Activated CD8-positive, alpha-beta T cell treated with anti-CD3 and anti-CD28 coated beads for 36 hours (primary cell): ENCODE data around the gene FBXO34. TPM values are rescaled to one million over a fixed set of nuclear protein-coding genes. Genes with fewer than 3 reads are reported as not detected.

ENCODE experiments used
- ATAC-seq: fragments of 200-7000 bp; cut with Tn5 transposase; one replicate; pipeline ENCODE4 v1.10.0; 2021; ENCODE audit warnings: mild to moderate bottlenecking, moderate library complexity
- CTCF ChIA-PET: fragments of 350-600 bp; sonication (Branson Sonifier 250); formaldehyde crosslinking; loops from one replicate; lab custom pipeline; 2021; ENCODE audit warnings: antibody characterized with exemption; lab: Charles Lee
- POLR2A ChIA-PET: fragments of 350-600 bp; sonication (Branson Sonifier 250); formaldehyde crosslinking; loops from one replicate; lab custom pipeline; 2021; ENCODE audit warnings: antibody characterized with exemption; lab: Charles Lee
- DNase-seq: peaks from one replicate; pipeline ENCODE4 v3.0.0-alpha.2; 2020
- H3K27ac Mint-ChIP-seq: one replicate; pipeline ENCODE4 v1.8.0; 2021; ENCODE audit warnings: mild to moderate bottlenecking, mixed read lengths
- H3K27me3 Mint-ChIP-seq: one replicate; pipeline ENCODE4 v1.8.0; 2021; ENCODE audit warnings: mixed read lengths
- H3K36me3 Mint-ChIP-seq: one replicate; pipeline ENCODE4 v1.8.0; 2021; ENCODE audit warnings: low read depth, mixed read lengths
- H3K4me1 Mint-ChIP-seq: one replicate; pipeline ENCODE4 v1.8.0; 2021; ENCODE audit warnings: low read depth, mixed read lengths
- H3K4me3 Mint-ChIP-seq: one replicate; pipeline ENCODE4 v1.8.0; 2021; ENCODE audit warnings: mild to moderate bottlenecking, moderate library complexity, mixed read lengths
- H3K9me3 Mint-ChIP-seq: one replicate; pipeline ENCODE4 v1.8.0; 2021; ENCODE audit warnings: mixed read lengths
- intact Hi-C: fragments of 100-400 bp; cut with micrococcal nuclease; formaldehyde crosslinking; loops from one replicate; pipeline ENCODE4 v1.10.0; 2022
- total RNA-seq, 2 experiments: library from RNA; stranded (reverse); gene quantifications; one replicate each; pipeline ENCODE4 v1.2.3, GENCODE V29; 2021
- TF ChIP-seq, protein P1 (sequence below): fragments of 200-600 bp; IDR thresholded peaks from one replicate; pipeline ENCODE4 v1.8.0; 2022; ENCODE audit warnings: antibody characterized with exemption, mild to moderate bottlenecking

Gene FBXO34
- total RNA-seq, 2 experiments from 2014 or later, result 17.7 to 20.0 TPM

DNA sequence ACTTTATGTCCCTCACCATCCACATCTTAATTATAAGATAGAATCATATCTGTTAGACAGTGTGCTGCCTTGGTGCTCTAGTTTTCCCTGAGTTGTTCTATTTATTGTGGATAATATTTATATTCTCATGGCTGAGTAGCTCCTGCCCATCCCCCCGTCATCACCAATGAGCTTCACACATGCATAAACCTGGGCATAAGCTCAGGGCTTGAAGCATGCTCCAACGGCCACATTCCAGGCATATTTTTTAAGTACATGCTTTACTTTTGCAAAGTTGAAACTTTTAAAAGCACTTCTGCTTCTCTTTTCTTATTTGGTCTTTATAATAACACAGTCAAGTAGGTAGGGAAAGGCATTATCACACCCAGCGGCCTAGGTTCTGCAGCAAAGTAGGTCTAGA lies 3.4 kb upstream of the FBXO34 start:
- no peak overlapping the region for H3K4me3 Mint-ChIP-seq
- POLR2A ChIA-PET, result no interaction called here
- no peaks in the 10 kb centered on the region for H3K27me3 Mint-ChIP-seq
- no peak for DNase-seq
- intact Hi-C loops, result no loop called here
- TF ChIP-seq, protein P1, sequence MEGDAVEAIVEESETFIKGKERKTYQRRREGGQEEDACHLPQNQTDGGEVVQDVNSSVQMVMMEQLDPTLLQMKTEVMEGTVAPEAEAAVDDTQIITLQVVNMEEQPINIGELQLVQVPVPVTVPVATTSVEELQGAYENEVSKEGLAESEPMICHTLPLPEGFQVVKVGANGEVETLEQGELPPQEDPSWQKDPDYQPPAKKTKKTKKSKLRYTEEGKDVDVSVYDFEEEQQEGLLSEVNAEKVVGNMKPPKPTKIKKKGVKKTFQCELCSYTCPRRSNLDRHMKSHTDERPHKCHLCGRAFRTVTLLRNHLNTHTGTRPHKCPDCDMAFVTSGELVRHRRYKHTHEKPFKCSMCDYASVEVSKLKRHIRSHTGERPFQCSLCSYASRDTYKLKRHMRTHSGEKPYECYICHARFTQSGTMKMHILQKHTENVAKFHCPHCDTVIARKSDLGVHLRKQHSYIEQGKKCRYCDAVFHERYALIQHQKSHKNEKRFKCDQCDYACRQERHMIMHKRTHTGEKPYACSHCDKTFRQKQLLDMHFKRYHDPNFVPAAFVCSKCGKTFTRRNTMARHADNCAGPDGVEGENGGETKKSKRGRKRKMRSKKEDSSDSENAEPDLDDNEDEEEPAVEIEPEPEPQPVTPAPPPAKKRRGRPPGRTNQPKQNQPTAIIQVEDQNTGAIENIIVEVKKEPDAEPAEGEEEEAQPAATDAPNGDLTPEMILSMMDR, result no peak
- H3K36me3 Mint-ChIP-seq, result no peaks in the 10 kb centered on the region
- CTCF ChIA-PET, result no interaction called here
- ATAC-seq, result no peak
- no peaks in the 10 kb centered on the region for H3K9me3 Mint-ChIP-seq
- H3K4me1 Mint-ChIP-seq, result peaks cover 18% of the 10 kb centered on the region
- no peak overlapping the region for H3K27ac Mint-ChIP-seq

DNA sequence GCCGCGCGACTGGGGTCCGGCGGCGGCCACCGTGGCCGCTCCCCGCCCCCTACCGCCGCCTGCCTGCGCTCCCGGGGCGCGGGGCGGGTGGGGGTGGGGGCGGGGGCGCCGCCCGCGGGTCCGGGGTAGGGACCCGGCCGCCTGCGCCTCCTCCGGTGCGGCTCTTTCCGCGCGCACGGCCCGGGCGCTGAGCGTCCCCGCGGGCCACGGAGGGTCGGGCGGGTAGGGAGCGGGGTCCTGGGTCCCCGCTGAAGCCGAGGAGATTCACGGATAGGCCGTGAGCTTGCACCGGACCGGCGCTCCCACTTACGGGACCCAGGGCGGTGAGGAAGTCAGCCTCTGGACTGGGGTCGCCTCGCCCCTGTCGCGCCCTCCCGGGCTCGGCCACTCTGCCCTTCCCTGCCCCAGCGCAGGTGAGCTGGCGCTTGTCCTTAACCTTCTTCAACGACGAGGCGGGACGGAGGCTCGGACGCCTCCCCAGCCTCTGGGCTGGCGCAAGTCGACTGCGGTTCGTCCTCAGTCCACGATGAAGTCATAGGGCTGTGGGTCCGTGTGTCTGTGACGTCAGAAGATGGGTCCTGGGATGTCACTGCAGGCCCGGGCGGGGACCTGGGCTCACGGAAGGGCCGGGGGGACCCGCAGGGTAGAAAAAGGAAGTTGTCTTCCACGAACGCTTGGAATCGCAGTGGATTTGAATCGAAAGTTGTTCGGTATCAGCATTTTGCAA lies 514 bp downstream of the FBXO34 start:
- H3K4me1 Mint-ChIP-seq, result peaks cover 44% of the 10 kb centered on the region
- peaks cover 5% of the 10 kb centered on the region for H3K36me3 Mint-ChIP-seq
- intact Hi-C loops, result loop anchor here (1.0 to 10.0 kb wide), 4 partner anchors 61 to 313 kb away; partner anchors contain the start of gene KTN1
- H3K27ac Mint-ChIP-seq, result peak overlapping the region; percentile 92
- CTCF ChIA-PET, result interaction anchor here (0.8 to 5.8 kb wide), 17 partner anchors 9 to 174 kb away, joined by 3 to 87 read pairs (median 5); partner anchors contain the start of gene DLGAP5
- DNase-seq (peak; percentile 78), ATAC-seq (peak; percentile 29)
- TF ChIP-seq, protein P1, result no peak
- no peaks in the 10 kb centered on the region for H3K27me3 Mint-ChIP-seq
- POLR2A ChIA-PET, result interaction anchor here (0.7 to 1.7 kb wide), 5 partner anchors 23 to 83 kb away, joined by 3 to 5 read pairs (median 4); no protein-coding TSS in a partner anchor
- no peaks in the 10 kb centered on the region for H3K9me3 Mint-ChIP-seq
- H3K4me3 Mint-ChIP-seq, result peak overlapping the region; percentile 87

DNA sequence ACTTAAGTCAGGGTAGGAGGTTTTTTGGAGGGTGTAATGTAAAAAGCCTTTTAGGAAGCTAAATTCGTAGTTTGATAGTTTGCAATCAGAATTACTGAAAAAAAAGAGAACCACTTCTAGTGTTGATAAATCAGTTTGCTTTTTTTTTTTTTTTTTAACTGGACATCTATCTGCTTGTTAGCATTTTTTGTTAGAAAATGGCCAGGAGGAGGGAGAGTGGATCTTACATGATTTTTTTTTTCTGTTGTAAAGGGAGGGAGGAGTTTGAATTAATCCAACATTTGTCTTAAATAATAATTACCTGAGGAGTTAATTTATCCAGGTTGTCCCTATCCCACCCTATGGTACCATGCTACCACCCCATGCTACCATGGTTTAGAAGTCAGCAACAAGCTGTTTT lies 1.2 kb downstream of the FBXO34 start:
- peaks cover 5% of the 10 kb centered on the region for H3K36me3 Mint-ChIP-seq
- TF ChIP-seq, protein P1, result no peak
- CTCF ChIA-PET, result interaction anchor here (0.8 to 5.8 kb wide), 11 partner anchors 10 to 144 kb away, joined by 3 to 87 read pairs (median 4); no protein-coding TSS in a partner anchor
- POLR2A ChIA-PET, result interaction anchor here (0.5 to 1.7 kb wide), 6 partner anchors 22 to 98 kb away, joined by 3 to 5 read pairs (median 4); no protein-coding TSS in a partner anchor
- intact Hi-C loops, result loop anchor here (1.0 to 10.0 kb wide), 3 partner anchors 60 to 312 kb away; partner anchors contain the start of gene KTN1
- H3K27me3 Mint-ChIP-seq, result no peaks in the 10 kb centered on the region
- peak overlapping the region; percentile 87 for H3K4me3 Mint-ChIP-seq
- H3K27ac Mint-ChIP-seq, result peak overlapping the region; percentile 92
- peaks cover 50% of the 10 kb centered on the region for H3K4me1 Mint-ChIP-seq
- no peak for ATAC-seq
- no peaks in the 10 kb centered on the region for H3K9me3 Mint-ChIP-seq
- no peak for DNase-seq

DNA sequence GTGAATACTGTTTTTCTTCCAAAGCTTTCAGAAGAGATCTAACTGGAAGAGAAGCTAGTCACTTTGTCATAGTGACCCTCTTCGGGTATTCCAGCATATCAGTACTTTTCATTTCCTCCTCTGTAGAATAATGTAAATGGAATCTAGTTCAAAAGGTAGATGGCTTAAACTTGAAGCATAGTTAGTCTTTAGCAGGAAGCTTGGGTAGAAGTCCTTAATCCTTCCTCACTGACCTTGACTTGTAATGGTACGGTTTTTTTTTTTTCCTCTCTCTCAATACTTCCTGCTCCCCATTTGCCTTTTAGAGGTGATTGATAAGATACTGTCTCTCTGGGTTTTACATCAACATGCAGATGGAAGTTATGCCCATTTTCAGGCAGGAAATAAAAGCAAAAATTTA lies 1.7 kb downstream of the FBXO34 start:
- peak overlapping the region; percentile 2 for H3K27ac Mint-ChIP-seq
- CTCF ChIA-PET, result interaction anchor here (0.8 to 5.8 kb wide), 9 partner anchors 10 to 143 kb away, joined by 3 to 87 read pairs (median 4); no protein-coding TSS in a partner anchor
- POLR2A ChIA-PET, result interaction anchor here (0.5 to 1.7 kb wide), 3 partner anchors 22 to 98 kb away, joined by 3 to 4 read pairs (median 4); no protein-coding TSS in a partner anchor
- no peak for DNase-seq
- no peaks in the 10 kb centered on the region for H3K9me3 Mint-ChIP-seq
- peaks cover 55% of the 10 kb centered on the region for H3K4me1 Mint-ChIP-seq
- TF ChIP-seq, protein P1, result no peak
- H3K4me3 Mint-ChIP-seq, result peak overlapping the region; percentile 87
- H3K27me3 Mint-ChIP-seq, result no peaks in the 10 kb centered on the region
- H3K36me3 Mint-ChIP-seq, result peaks cover 5% of the 10 kb centered on the region
- ATAC-seq, result no peak
- intact Hi-C loops, result loop anchor here (1.0 to 10.0 kb wide), 3 partner anchors 59 to 312 kb away; partner anchors contain the start of gene KTN1
